GM12892 (cell line): ENCODE data around the gene FUT8.
"Not testable (repeated sequence)": the region's sequence is repeated elsewhere in the genome, so short reads cannot be mapped to it uniquely, and the experiment has no call there.

Experiments used
- POLR2A ChIP-seq: IDR thresholded peaks from 2 replicates; pipeline ENCODE4 v1.6.1; 2011; ENCODE audit warnings: low read depth, low read length, control low read depth
- POLR2AphosphoS5 ChIP-seq: IDR thresholded peaks from 2 replicates; pipeline ENCODE4 v1.6.1; 2011; ENCODE audit warnings: low read depth, low read length, control low read depth

- TF ChIP-seq POLR2A, POLR2AphosphoS5: not testable (repeated sequence)
Observed at GRCh38 chr14:65426902-65427301, 14.4 kb downstream of the FUT8 start.
